Fibroblast of lung (primary cell): ENCODE results near the gene PLCG2.

Source experiments
- CTCF ChIP-seq, 2 donors: IDR thresholded peaks in 1 of 2; conservative IDR thresholded peaks in 1 of 2; 1 replicate in 1 of 2; 2 replicates in 1 of 2; pipeline ENCODE4 v1.5.1; 2011 to 2012; ENCODE audit warnings: low read length in 2 of 2, control low read depth in 1 of 2, inconsistent platforms in 1 of 2, low read depth in 1 of 2, mild to moderate bottlenecking in 1 of 2
- EZH2 ChIP-seq: IDR thresholded peaks from 2 replicates; pipeline ENCODE4 v1.5.1; 2012; ENCODE audit warnings: low read length, control low read depth, mild to moderate bottlenecking; ENCODE audit errors: missing control alignments

DNA sequence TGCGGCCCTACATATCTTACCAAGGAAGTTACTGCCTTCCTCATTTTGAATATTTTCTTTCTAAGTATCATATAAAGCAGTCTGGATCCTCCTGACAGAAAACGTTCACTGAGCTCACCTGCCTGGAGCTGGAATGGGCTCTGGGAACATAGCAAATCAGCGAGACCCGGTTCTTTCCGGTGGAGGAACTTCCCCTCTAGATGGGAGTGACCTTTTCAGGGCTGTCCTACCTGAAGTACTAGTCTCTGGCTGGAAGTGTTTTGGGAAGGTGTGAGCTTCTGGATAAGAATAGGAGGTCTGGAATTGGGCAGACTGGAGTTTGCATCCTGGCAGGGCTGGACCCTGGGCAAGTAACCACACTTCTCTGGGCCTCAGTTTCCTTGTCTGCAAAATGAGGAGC lies 152.8 kb downstream of the PLCG2 start:
- TF ChIP-seq CTCF (conservative IDR thresholded peaks at IDR 0.05 in 1 of 2, IDR thresholded peaks at IDR 0.05 in 1 of 2; ENCODE audit: low read depth in 1 of 2, low read length in 2 of 2) (no peak), EZH2 (no peak)
